LNCaP clone FGC (cell line): ENCODE results near the gene TCF3.

Source experiments
- DNase-seq: peaks from one replicate; pipeline ENCODE4 v3.0.0-alpha.2; 2011; ENCODE audit warnings: low read depth
- H3K4me3 ChIP-seq: 2 replicates; pipeline ENCODE4 v1.5.1; 2011; ENCODE audit warnings: mild to moderate bottlenecking, low read depth, low read length, control low read depth
- TF ChIP-seq, protein P1 (sequence below): IDR thresholded peaks from 2 replicates; pipeline ENCODE4 v1.5.1; 2012; ENCODE audit warnings: mild to moderate bottlenecking; ENCODE audit not compliant: control insufficient read depth, insufficient read depth; ENCODE audit errors: extremely low read depth

Gene TCF3

DNA sequence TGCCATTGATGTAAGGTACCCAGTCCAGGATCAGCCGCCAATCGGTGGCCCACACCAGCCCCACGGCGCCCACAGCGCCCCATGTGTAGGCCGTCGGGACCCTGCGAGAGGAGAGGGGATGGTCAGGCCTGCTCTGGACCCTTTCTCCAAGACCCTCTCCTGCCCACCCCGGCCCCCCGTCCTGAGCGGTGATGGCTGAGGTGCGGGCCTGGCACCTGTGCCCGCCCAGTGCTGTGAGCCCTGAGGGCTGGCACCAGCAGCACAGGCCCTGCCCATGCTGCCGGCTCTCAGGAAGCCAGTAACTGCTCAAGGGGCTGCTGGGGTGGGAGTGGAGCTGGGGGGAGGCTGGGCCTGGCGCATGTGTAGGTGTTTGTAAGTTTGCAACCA is 53.0 kb downstream of the TCF3 start:
- H3K4me3 ChIP-seq = no peak overlapping the region
- TF ChIP-seq, protein P1, sequence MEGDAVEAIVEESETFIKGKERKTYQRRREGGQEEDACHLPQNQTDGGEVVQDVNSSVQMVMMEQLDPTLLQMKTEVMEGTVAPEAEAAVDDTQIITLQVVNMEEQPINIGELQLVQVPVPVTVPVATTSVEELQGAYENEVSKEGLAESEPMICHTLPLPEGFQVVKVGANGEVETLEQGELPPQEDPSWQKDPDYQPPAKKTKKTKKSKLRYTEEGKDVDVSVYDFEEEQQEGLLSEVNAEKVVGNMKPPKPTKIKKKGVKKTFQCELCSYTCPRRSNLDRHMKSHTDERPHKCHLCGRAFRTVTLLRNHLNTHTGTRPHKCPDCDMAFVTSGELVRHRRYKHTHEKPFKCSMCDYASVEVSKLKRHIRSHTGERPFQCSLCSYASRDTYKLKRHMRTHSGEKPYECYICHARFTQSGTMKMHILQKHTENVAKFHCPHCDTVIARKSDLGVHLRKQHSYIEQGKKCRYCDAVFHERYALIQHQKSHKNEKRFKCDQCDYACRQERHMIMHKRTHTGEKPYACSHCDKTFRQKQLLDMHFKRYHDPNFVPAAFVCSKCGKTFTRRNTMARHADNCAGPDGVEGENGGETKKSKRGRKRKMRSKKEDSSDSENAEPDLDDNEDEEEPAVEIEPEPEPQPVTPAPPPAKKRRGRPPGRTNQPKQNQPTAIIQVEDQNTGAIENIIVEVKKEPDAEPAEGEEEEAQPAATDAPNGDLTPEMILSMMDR = no peak
- DNase-seq = no peak

DNA sequence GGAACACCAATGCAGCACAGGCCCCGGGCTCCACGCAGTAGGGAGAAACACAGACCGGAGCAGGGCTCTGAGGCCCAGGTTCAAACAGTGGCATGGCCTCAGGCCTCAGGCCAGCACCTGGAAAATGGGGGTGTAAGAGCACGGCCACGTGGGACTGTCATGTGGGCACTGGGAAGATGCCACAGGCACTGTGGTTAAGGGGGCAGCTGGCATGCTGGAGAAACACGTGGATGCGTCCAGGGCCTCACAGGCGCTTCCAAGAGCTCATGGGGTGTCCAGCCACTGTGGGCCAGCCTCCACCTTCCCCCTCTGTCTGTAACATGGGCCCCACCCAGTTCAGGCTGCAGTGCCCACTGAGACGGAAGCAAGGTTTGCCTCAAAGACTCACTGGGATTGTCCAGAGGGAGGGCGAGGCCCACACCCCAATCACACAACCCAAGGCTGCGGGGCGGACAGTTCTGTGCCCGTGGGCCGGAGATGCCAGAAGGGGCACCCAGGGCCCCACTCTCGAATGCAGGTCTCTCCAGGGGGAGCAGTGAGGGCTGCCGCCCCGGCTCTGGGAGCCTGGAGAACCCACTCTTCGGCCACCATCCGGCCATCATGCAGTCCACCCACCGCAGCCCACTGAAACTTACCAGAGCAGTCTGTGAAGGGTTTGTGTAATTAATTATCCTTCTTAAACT is 53.5 kb downstream of the TCF3 start:
- TF ChIP-seq, protein P1 = no peak
- H3K4me3 ChIP-seq = no peak overlapping the region

DNA sequence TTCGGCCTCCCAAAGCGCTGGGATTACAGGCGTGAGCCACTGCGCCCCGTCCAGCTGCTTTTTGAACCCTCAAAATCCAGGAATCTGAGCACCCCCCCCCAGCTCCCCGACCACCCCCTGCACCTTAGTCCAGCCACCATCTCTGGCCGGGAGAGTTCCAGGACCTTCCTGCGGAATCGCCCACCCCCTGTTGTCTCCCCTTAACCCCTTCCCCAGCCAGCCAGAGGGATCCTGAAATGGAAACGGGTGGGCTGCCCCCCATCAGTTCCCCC is 59.0 kb downstream of the TCF3 start:
- peak overlapping the region; percentile 75 for H3K4me3 ChIP-seq
- DNase-seq = no peak
- TF ChIP-seq, protein P1 = no peak

More for the DNA sequence above, 53.5 kb downstream of the TCF3 start:
- no peak for DNase-seq

- H3K4me3 ChIP-seq = peak within 1 kb of the TSS; percentile 95
- peak; percentile 72 for DNase-seq
- TF ChIP-seq, protein P1 = no peak
Measured at GRCh38 chr19:1592755-1593500, 59.5 kb downstream of the TCF3 start, which contains the start of gene MBD3. TSS of gene MBD3 (minus strand) at chr19:1592865. CDS start at chr19:1592631, 234 bp downstream.

- H3K4me3 ChIP-seq = peak overlapping the region; percentile 95
- TF ChIP-seq, protein P1 = no peak
- DNase-seq = peak; percentile 54
Measured at GRCh38 chr19:1592024-1592754, 60.2 kb downstream of the TCF3 start.

DNA sequence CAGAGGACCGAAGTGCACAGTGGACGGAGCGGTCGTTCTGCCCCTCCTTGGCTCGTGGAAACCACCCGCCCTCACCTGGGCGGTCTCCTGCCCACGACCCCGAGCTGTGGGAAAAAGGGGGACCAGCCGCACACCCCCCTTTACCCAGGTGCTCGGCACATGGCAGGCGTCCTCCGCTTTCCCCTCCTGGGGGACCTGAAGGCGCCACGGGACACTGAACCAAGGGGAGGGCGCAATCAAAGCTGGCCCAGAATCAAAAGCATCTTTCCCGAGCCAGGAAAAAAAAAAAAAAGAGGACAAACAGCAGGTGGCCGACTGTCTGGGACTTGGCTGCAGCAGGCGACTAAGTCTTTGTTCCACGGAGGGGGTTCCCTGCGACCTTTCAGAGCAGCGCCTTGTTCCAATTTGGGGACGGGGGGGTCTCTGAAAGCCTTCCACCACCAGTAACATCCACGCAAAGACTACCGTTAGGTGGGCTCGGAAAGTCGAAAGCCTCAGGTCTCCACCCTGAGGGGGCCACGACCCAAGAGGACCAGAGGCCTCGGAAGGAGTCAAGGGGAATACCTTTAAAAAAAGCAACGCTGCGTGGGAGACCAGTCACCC is 60.9 kb downstream of the TCF3 start:
- H3K4me3 ChIP-seq = peak overlapping the region; percentile 95
- TF ChIP-seq, protein P1 = no peak
- no peak for DNase-seq
